GM23248 (cell line): ENCODE measurements around the gene AKT2.

Experiments used
- EZH2 ChIP-seq: fragments of 200-600 bp; sonication (generic); IDR thresholded peaks from 2 replicates; pipeline ENCODE4 v1.6.1; 2018; ENCODE audit warnings: antibody characterized with exemption, mild to moderate bottlenecking; ENCODE audit not compliant: insufficient read depth, poor library complexity, severe bottlenecking
- EZH2phosphoT487 ChIP-seq: fragments of 200-600 bp; sonication (generic); IDR thresholded peaks from 2 replicates; pipeline ENCODE4 v1.6.1; 2018; ENCODE audit warnings: antibody characterized with exemption, moderate library complexity, mild to moderate bottlenecking, low read depth; ENCODE audit not compliant: insufficient read depth

DNA sequence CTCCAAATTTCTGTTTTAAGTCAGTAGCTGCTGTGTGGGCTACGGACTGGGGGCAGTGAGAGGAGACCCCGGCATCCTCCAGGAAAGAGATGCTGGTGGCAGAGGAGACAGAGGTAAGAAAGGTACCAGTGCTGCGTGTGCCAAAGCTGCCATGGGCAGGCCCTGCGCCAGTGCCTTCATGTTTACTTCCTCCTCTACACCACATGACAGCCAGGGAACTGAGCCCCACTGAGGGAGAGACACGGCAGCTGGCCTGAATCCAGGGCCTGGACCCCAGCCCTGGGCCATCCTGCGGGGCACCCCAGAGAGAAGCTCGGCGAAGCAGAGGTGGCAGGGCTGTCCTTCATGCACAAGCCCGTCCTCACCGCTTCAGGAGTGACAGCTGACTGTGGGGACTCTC lies 35.9 kb downstream of the AKT2 start:
- TF ChIP-seq EZH2 (no peak), EZH2phosphoT487 (no peak)
